Vagina (tissue), 2 donors: ENCODE data around the gene HECTD4.

Experiments
- POLR2AphosphoS5 ChIP-seq, 2 donors: sonication (generic); formaldehyde crosslinking; IDR thresholded peaks; one replicate each; pipeline ENCODE4 v1.9.0; 2017; ENCODE audit warnings: antibody characterized with exemption in 2 of 2, mild to moderate bottlenecking in 2 of 2, low read depth in 1 of 2; ENCODE audit not compliant: insufficient read depth in 1 of 2
- TF ChIP-seq, protein P1 (sequence below), 3 experiments: fragments of 450-650 bp in 2 of 3; fragments of 200-600 bp in 1 of 3; sonication (generic) in 1 of 3; IDR thresholded peaks; one replicate each; pipeline ENCODE4 v1.5.1; 2017 to 2019; ENCODE audit warnings: antibody characterized with exemption in 3 of 3, mild to moderate bottlenecking in 2 of 3, moderate library complexity in 2 of 3

DNA sequence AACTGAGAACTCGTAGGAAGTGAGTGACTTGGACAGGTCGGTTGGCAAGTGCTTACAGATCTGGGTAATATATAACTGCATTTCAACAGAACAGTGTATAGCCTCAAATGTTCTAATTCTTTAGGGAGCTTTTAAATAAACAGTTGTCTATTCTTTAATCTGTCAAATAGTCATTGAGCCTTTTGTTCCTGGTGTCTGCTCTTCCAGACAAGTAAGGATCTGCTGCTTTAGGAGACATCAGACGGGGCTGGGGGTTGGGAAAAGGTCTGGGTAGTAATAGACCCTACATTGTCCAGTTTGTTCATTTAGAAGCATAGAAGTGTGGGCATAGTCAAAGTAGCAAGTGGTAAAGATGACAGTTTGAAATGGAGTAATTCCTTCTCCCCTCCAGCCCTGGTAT, 38.5 kb upstream of the HECTD4 start:
- TF ChIP-seq, protein P1, sequence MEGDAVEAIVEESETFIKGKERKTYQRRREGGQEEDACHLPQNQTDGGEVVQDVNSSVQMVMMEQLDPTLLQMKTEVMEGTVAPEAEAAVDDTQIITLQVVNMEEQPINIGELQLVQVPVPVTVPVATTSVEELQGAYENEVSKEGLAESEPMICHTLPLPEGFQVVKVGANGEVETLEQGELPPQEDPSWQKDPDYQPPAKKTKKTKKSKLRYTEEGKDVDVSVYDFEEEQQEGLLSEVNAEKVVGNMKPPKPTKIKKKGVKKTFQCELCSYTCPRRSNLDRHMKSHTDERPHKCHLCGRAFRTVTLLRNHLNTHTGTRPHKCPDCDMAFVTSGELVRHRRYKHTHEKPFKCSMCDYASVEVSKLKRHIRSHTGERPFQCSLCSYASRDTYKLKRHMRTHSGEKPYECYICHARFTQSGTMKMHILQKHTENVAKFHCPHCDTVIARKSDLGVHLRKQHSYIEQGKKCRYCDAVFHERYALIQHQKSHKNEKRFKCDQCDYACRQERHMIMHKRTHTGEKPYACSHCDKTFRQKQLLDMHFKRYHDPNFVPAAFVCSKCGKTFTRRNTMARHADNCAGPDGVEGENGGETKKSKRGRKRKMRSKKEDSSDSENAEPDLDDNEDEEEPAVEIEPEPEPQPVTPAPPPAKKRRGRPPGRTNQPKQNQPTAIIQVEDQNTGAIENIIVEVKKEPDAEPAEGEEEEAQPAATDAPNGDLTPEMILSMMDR (IDR thresholded peaks at IDR 0.05) = no peak
- no peak for TF ChIP-seq POLR2AphosphoS5 (IDR thresholded peaks at IDR 0.05; ENCODE audit: insufficient read depth in 1 of 2, low read depth in 1 of 2)
